ENCODE data around the gene ME3. TPM values are rescaled to one million over a fixed set of nuclear protein-coding genes. Genes with fewer than 3 reads are reported as not detected.

ME3 gene
- polyA plus RNA-seq, 2 of the 4 experiments (the other 2 are of a cell fraction): 19.7 to 22.3 TPM

GRCh38 chr11:86592659-86593451 is 79.6 kb downstream of the ME3 start (continued):
- TF ChIP-seq CTCF (IDR thresholded peaks at IDR 0.05) (no peak), ZSCAN20 (CRISPR knock-in tag; IDR thresholded peaks at IDR 0.05) (no peak), NR3C1 (IDR thresholded peaks at IDR 0.05) (no peak), ATOH8 (CRISPR knock-in tag; IDR thresholded peaks at IDR 0.05; ENCODE audit: low read depth) (no peak; the same call in 1 of the 2 replicates), ZNF302 (CRISPR knock-in tag; IDR thresholded peaks at IDR 0.05) (peak; percentile 53; the same call in 1 of the 2 replicates), SMC3 (IDR thresholded peaks at IDR 0.05) (peak; percentile 15; the same call in 1 of the 3 replicates), PBX3 (IDR thresholded peaks at IDR 0.05) (no peak), HMGXB4 (CRISPR knock-in tag; IDR thresholded peaks at IDR 0.05; ENCODE audit: borderline replicate concordance) (no peak), CHD4 (IDR thresholded peaks at IDR 0.05; ENCODE audit: borderline replicate concordance) (no peak), RAD21 (conservative IDR thresholded peaks at IDR 0.05 in 1 of 2, IDR thresholded peaks at IDR 0.05 in 1 of 2) (peak in 1 of 2 experiments; percentile 40; a peak in 1 of 5 replicates), JUNB (IDR thresholded peaks at IDR 0.05) (peak; percentile 95), FOSB (CRISPR knock-in tag; IDR thresholded peaks at IDR 0.05) (peak; percentile 52; the same call in 1 of the 2 replicates), KDM1A (IDR thresholded peaks at IDR 0.05; ENCODE audit: low read depth) (no peak), BHLHE40 (IDR thresholded peaks at IDR 0.05; ENCODE audit: low read depth, low read length) (no peak), ELK1 (IDR thresholded peaks at IDR 0.05; ENCODE audit: low read depth, low read length) (no peak), POLR2A (IDR thresholded peaks at IDR 0.05; ENCODE audit: low read length) (no peak), CBX8 (IDR thresholded peaks at IDR 0.05) (no peak), PHF8 (IDR thresholded peaks at IDR 0.05; ENCODE audit: borderline replicate concordance, low read depth) (no peak), MAX (IDR thresholded peaks at IDR 0.05) (peak; percentile 65), ZFP36 (IDR thresholded peaks at IDR 0.05; ENCODE audit: borderline replicate concordance, partially characterized antibody) (no peak), E2F6 (IDR thresholded peaks at IDR 0.05; ENCODE audit: borderline replicate concordance, low read depth) (no peak), NPAS2 (CRISPR knock-in tag; IDR thresholded peaks at IDR 0.05; ENCODE audit: borderline replicate concordance) (no peak), GATA3 (IDR thresholded peaks at IDR 0.05; ENCODE audit: borderline replicate concordance) (peak; percentile 90; the same call in 1 of the 2 replicates), ZC3H11A (IDR thresholded peaks at IDR 0.05) (no peak), HOXB13 (CRISPR knock-in tag; IDR thresholded peaks at IDR 0.05; ENCODE audit: low read depth) (no peak), RCOR1 (IDR thresholded peaks at IDR 0.05; ENCODE audit: low read depth, low read length) (no peak), TP53 (CRISPR knock-in tag; IDR thresholded peaks at IDR 0.05) (no peak), POLR2AphosphoS2 (conservative IDR thresholded peaks at IDR 0.05; ENCODE audit: low read length) (no peak), NFE2L2 (conservative IDR thresholded peaks at IDR 0.05; ENCODE audit: low read length) (peak; percentile 42), CEBPB (IDR thresholded peaks at IDR 0.05) (peak in 1 of 2 experiments; percentile 68; a peak in 1 of 4 replicates), RNF2 (IDR thresholded peaks at IDR 0.05; ENCODE audit: borderline replicate concordance, low read depth) (no peak)

Data from A549 (cell line).